GM10266 (cell line): ENCODE measurements around the gene PLXNA1.

Source experiments
- DNase-seq: peaks from one replicate; pipeline ENCODE4 v3.0.0; 2012; ENCODE audit errors: extremely low spot score
- TF ChIP-seq, protein P1 (sequence below): IDR thresholded peaks from 2 replicates; pipeline ENCODE4 v1.5.1; 2012; ENCODE audit warnings: mild to moderate bottlenecking, low read depth; ENCODE audit not compliant: control insufficient read depth, insufficient read depth; ENCODE audit errors: missing control alignments

The PLXNA1 gene

GRCh38 chr3:126958638-126959085, 24.3 kb upstream of the PLXNA1 start:
- no peak for DNase-seq

GRCh38 chr3:126959136-126959920, 23.6 kb upstream of the PLXNA1 start:
- TF ChIP-seq, protein P1, sequence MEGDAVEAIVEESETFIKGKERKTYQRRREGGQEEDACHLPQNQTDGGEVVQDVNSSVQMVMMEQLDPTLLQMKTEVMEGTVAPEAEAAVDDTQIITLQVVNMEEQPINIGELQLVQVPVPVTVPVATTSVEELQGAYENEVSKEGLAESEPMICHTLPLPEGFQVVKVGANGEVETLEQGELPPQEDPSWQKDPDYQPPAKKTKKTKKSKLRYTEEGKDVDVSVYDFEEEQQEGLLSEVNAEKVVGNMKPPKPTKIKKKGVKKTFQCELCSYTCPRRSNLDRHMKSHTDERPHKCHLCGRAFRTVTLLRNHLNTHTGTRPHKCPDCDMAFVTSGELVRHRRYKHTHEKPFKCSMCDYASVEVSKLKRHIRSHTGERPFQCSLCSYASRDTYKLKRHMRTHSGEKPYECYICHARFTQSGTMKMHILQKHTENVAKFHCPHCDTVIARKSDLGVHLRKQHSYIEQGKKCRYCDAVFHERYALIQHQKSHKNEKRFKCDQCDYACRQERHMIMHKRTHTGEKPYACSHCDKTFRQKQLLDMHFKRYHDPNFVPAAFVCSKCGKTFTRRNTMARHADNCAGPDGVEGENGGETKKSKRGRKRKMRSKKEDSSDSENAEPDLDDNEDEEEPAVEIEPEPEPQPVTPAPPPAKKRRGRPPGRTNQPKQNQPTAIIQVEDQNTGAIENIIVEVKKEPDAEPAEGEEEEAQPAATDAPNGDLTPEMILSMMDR, result no peak
- DNase-seq, result no peak

More at GRCh38 chr3:126958638-126959085, 24.3 kb upstream of the PLXNA1 start:
- TF ChIP-seq, protein P1, result no peak

DNA sequence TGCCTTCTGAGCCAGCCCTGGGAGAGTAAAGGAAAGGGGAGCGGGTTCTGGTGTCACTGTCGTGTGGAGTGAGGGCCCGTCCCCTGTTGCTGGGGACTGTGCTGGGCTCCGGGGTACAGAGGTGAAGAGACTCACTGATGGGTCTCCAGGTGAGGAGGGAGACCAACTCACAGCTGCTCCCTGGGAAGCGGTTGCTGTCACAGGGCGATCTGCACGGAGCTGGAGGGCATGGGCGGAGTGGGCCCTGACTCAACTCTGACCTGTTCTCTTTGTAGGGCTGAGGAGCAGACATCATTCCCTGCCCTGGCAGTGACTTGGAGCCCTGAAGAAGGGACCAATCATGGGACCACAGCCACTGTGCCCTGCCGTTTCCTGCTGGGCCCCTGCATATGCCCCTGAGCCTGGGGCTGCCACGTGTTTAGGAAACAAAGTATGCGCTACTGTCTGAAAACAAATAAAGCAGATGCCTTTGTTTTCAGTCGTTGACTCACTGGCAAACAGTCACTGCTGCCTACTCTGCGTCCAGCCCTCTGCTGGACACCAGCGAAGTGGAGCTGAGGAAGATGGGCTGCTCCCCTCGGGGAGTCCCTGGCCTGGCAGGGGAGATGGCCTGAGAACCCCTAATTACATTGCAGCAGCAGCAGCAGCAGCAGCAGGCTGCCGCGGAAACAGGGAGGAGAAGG, 22.9 kb upstream of the PLXNA1 start:
- DNase-seq, result no peak
- TF ChIP-seq, protein P1, result no peak

DNA sequence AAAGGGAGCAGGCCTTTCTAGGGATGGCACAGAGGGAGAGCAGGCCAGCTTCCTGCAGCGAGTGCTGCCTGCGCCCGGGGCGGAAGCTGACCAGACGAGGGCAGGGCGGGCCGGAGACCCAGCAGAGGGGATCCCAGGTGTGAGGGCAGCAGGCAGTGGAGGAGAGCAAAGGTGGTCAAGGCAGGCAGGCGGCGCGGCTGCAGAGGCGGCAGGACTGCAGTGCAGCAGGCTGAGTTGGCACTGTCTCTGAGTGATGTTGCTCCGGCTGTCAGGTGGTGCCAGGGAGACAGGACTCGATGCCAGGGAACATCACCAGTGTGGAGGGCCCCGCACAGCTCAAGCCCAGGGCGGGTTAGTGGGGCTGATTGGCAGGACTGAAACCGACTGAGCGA, 22.3 kb upstream of the PLXNA1 start:
- TF ChIP-seq, protein P1, result no peak
- no peak for DNase-seq

DNA sequence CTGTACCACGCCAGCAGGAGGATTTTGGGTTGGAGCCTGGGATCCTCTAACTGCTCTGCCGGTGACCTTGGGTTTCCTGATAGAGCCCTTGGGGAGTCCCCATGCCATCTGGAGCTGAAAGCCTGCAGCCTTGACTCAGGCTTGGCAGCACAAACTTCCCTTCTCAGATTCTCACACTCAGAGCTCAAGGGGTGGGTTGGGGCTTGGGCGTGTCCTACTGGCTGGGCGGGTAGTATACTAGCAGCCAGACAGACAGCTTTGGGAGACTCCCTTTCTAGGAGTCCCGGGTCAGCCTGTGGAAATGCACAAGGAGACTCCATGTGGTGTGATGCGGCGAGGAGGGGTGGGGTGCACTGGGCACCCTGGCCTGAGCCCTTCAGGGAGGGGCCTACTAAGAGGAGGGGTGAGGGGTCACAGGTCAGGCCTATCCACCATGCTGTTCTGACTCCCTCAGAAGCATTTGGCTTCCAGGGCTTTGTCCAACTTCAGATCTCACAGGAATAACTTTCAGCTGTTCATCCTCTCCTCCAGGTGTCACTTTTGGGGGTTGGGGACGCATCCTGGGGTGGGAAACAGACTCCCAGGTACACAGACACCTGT, 21.6 kb upstream of the PLXNA1 start:
- TF ChIP-seq, protein P1, result no peak
- DNase-seq, result no peak

DNA sequence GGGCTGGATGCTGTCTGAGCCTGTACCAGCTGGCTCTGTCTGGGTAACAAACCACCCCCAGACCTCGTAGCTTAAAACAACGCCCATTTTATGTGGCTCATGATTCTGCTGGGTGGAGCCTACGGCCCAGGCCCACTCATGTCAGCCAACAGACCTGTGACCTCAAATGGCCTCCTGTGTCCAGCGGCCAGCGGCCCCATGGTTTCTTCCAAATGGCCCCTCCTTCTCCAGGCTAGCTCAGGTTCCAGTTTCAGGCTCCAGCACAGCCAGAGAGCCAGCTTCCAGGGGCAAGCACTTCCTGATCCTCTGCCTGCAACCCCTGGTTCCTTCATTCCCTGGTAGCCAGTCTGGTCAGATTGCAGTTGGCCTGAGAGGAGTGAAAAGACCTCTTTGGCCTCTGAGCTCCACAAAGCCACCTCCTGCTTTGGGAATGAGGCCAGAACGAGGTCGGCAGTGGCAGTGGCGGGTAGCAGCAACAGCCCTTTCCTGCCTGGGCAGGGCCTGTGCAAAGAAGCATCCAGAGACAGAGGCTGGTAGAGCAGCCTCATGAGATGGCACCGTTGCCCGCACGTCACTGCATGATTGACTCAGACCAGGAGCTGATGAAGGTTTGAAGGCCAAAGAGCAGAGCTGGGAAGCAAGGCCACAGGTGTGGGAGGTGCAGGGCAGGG, 21.0 kb upstream of the PLXNA1 start:
- TF ChIP-seq, protein P1, result no peak
- DNase-seq, result no peak
